H9 (cell line): Measurements from ENCODE around the gene TTBK1. TPM values are rescaled to one million over a fixed set of nuclear protein-coding genes. Genes with fewer than 3 reads are reported as not detected.

Experiments
- DNase-seq: peaks from one replicate; pipeline ENCODE4 v3.0.0-alpha.2; 2017
- H2AFZ ChIP-seq: one replicate; pipeline ENCODE4 v1.6.1; 2013; ENCODE audit warnings: mild to moderate bottlenecking, low read length, control low read depth, moderate library complexity
- H2AK5ac ChIP-seq: 2 replicates; pipeline ENCODE4 v1.6.1; 2013; ENCODE audit warnings: low read length, control low read depth, mixed read lengths; ENCODE audit not compliant: insufficient read length
- H2BK120ac ChIP-seq: one replicate; pipeline ENCODE4 v1.6.1; 2013; ENCODE audit warnings: low read depth, mild to moderate bottlenecking, low read length, control low read depth, inconsistent platforms; ENCODE audit not compliant: poor library complexity, severe bottlenecking
- H2BK12ac ChIP-seq: 2 replicates; pipeline ENCODE4 v1.6.1; 2013; ENCODE audit warnings: low read length, control low read depth, mixed read lengths, low read depth; ENCODE audit not compliant: insufficient read length
- H2BK15ac ChIP-seq: 2 replicates; pipeline ENCODE4 v1.6.1; 2013; ENCODE audit warnings: low read depth, low read length, control low read depth
- H2BK20ac ChIP-seq: one replicate; pipeline ENCODE4 v1.6.1; 2013; ENCODE audit warnings: low read depth, mild to moderate bottlenecking, low read length, control low read depth, inconsistent platforms; ENCODE audit not compliant: poor library complexity, severe bottlenecking
- H2BK5ac ChIP-seq: 2 replicates; pipeline ENCODE4 v1.6.1; 2013; ENCODE audit warnings: low read length, control low read depth, mixed read lengths; ENCODE audit not compliant: insufficient read length
- H3K14ac ChIP-seq: 2 replicates; pipeline ENCODE4 v1.6.1; 2013; ENCODE audit warnings: low read length, control low read depth; ENCODE audit not compliant: insufficient read depth
- H3K18ac ChIP-seq: 2 replicates; pipeline ENCODE4 v1.6.1; 2013; ENCODE audit warnings: low read depth, mild to moderate bottlenecking, mixed read lengths, low read length, control low read depth; ENCODE audit not compliant: insufficient read length
- H3K23ac ChIP-seq: 2 replicates; pipeline ENCODE4 v1.6.1; 2013; ENCODE audit warnings: low read length, control low read depth, mixed read lengths, low read depth; ENCODE audit not compliant: insufficient read length
- H3K23me2 ChIP-seq: 2 replicates; pipeline ENCODE4 v1.6.1; 2013; ENCODE audit warnings: low read depth, mild to moderate bottlenecking, mixed read lengths, low read length, control low read depth; ENCODE audit not compliant: insufficient read length, poor library complexity, severe bottlenecking
- H3K27ac ChIP-seq: 2 replicates; pipeline ENCODE4 v1.5.1; 2013; ENCODE audit warnings: low read length, control low read depth, mixed read lengths, low read depth; ENCODE audit not compliant: insufficient read length
- H3K27me3 ChIP-seq: 2 replicates; pipeline ENCODE4 v1.6.1; 2013; ENCODE audit warnings: low read length, control low read depth, inconsistent platforms; ENCODE audit not compliant: insufficient read depth
- H3K4ac ChIP-seq: 2 replicates; pipeline ENCODE4 v1.6.1; 2013; ENCODE audit warnings: low read depth, mild to moderate bottlenecking, control low read depth, inconsistent platforms, low read length, moderate library complexity
- H3K4me1 ChIP-seq: 2 replicates; pipeline ENCODE4 v1.6.1; 2013; ENCODE audit warnings: low read length, control low read depth, inconsistent platforms; ENCODE audit not compliant: insufficient read depth
- H3K4me2 ChIP-seq: 2 replicates; pipeline ENCODE4 v1.6.1; 2013; ENCODE audit warnings: low read length, control low read depth, mixed read lengths; ENCODE audit not compliant: insufficient read length, insufficient read depth
- H3K56ac ChIP-seq: 2 replicates; pipeline ENCODE4 v1.6.1; 2013; ENCODE audit warnings: low read depth, mild to moderate bottlenecking, mixed read lengths, low read length, control low read depth; ENCODE audit not compliant: insufficient read length
- H3K79me1 ChIP-seq: 2 replicates; pipeline ENCODE4 v1.6.1; 2013; ENCODE audit warnings: low read depth, mild to moderate bottlenecking, moderate library complexity, low read length, control low read depth, inconsistent platforms; ENCODE audit not compliant: insufficient read depth, poor library complexity, severe bottlenecking
- H3K79me2 ChIP-seq: 2 replicates; pipeline ENCODE4 v1.6.1; 2013; ENCODE audit warnings: low read length, control low read depth, inconsistent platforms; ENCODE audit not compliant: insufficient read depth
- H3K9ac ChIP-seq: 2 replicates; pipeline ENCODE4 v1.6.1; 2013; ENCODE audit warnings: low read length, control low read depth, mixed read lengths; ENCODE audit not compliant: insufficient read length; ENCODE audit errors: extremely low read depth
- H3K9me3 ChIP-seq: one replicate; pipeline ENCODE4 v1.6.1; 2013; ENCODE audit warnings: low read depth, low read length, inconsistent platforms; ENCODE audit not compliant: control insufficient read depth
- H3T11ph ChIP-seq: one replicate; pipeline ENCODE4 v1.6.1; 2013; ENCODE audit warnings: mild to moderate bottlenecking, low read length, control low read depth, inconsistent platforms
- H4K20me1 ChIP-seq: one replicate; pipeline ENCODE4 v1.6.1; 2013; ENCODE audit not compliant: control insufficient read depth, insufficient read length, insufficient read depth
- H4K5ac ChIP-seq: 2 replicates; pipeline ENCODE4 v1.6.1; 2013; ENCODE audit warnings: low read depth, mild to moderate bottlenecking, mixed read lengths, low read length, control low read depth; ENCODE audit not compliant: insufficient read length
- H4K8ac ChIP-seq: replicated peaks from 2 replicates; pipeline ENCODE4 v1.6.1; 2013; ENCODE audit warnings: low read length, control low read depth, mixed read lengths, low read depth; ENCODE audit not compliant: insufficient read length
- H4K91ac ChIP-seq: 2 replicates; pipeline ENCODE4 v1.6.1; 2013; ENCODE audit warnings: low read depth, mild to moderate bottlenecking, moderate library complexity, mixed read lengths, low read length, control low read depth; ENCODE audit not compliant: insufficient read length
- H3K27ac Mint-ChIP-seq, 3 experiments: 2 replicates in 2 of 3; 3 replicates in 1 of 3; pipeline ENCODE4 v1.8.0; 2020 to 2021; ENCODE audit warnings: mixed read lengths in 3 of 3, mild to moderate bottlenecking in 1 of 3, moderate library complexity in 1 of 3
- H3K27me3 Mint-ChIP-seq: 2 replicates; pipeline ENCODE4 v1.8.0; 2021; ENCODE audit warnings: low read depth, mild to moderate bottlenecking, moderate library complexity, mixed read lengths
- H3K36me3 Mint-ChIP-seq, 3 experiments: 2 replicates in 2 of 3; 3 replicates in 1 of 3; pipeline ENCODE4 v1.8.0; 2020 to 2021; ENCODE audit warnings: low read depth in 3 of 3, mixed read lengths in 3 of 3; ENCODE audit not compliant: insufficient read depth in 1 of 3
- H3K4me1 Mint-ChIP-seq, 2 experiments: 2 replicates each; pipeline ENCODE4 v1.8.0; 2020; ENCODE audit warnings: mixed read lengths in 2 of 2
- H3K4me3 Mint-ChIP-seq, 2 experiments: 2 replicates in 1 of 2; 3 replicates in 1 of 2; pipeline ENCODE4 v1.8.0; 2020 to 2021; ENCODE audit warnings: mild to moderate bottlenecking in 2 of 2, mixed read lengths in 2 of 2, moderate library complexity in 1 of 2
- H3K9me3 Mint-ChIP-seq, 2 experiments: 2 replicates in 1 of 2; 3 replicates in 1 of 2; pipeline ENCODE4 v1.8.0; 2020; ENCODE audit warnings: mild to moderate bottlenecking in 2 of 2, mixed read lengths in 2 of 2, moderate library complexity in 1 of 2
- WGBS: extraction: QIAGEN DNeasy Blood & Tissue Kit; methylation state at CpG from one replicate; pipeline ENCODE4 v1.1.7; 2013; ENCODE audit warnings: missing lambda C conversion rate, low lambda C conversion rate, mixed read lengths; ENCODE audit not compliant: insufficient read length; ENCODE audit errors: extremely low coverage; 5-methylcytosine and 5-hydroxymethylcytosine counted together
- total RNA-seq: library from RNA; stranded (reverse); gene quantifications from 2 replicates; pipeline ENCODE4 v1.2.1, GENCODE V29; 2021
- TF ChIP-seq, protein P1 (sequence below): fragments of 200-600 bp; sonication (generic); conservative IDR thresholded peaks from 3 replicates; pipeline ENCODE4 v1.8.0; 2021; ENCODE audit warnings: antibody characterized with exemption, mild to moderate bottlenecking

The TTBK1 gene
- total RNA-seq, 1 experiment from 2014 or later, result 1.6 TPM

DNA sequence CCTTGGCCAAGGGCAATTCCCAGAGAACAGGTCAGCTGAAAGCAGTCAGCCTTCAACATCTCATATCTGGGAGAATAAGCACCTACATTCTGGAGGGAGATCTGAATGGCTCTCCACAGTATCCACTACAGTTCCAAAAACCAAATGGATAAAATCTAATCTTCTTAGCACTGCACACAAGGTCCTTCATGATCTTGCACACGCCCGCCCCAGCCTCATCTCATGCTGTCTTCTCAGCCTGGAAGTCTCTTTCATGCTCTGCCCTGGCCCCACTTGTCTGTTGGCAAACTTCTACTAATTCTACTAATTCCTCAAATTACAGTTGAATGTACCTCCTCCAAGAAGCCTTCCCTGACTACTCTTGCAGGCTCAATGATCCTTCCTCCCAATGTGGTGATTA, 1.8 kb upstream of the TTBK1 start:
- H3K9me3 Mint-ChIP-seq, result peaks cover 2 to 4% of the 10 kb centered on the region in 2 experiments; a peak in 4 of 5 replicates
- H2BK20ac ChIP-seq, result no peak overlapping the region
- no peaks in the 10 kb centered on the region for H3K79me2 ChIP-seq
- no peak overlapping the region for H2BK15ac ChIP-seq
- H3K27me3 ChIP-seq, result peaks cover 25% of the 10 kb centered on the region; the same call in 1 of the 2 replicates
- no peak overlapping the region for H2BK12ac ChIP-seq
- no peaks in the 10 kb centered on the region for H3K4me1 ChIP-seq
- H3K27ac Mint-ChIP-seq, result no peak overlapping the region
- H2BK5ac ChIP-seq, result no peak overlapping the region
- peaks cover 0 to 6% of the 10 kb centered on the region in 2 experiments for H3K4me1 Mint-ChIP-seq
- no peak overlapping the region for H3T11ph ChIP-seq
- TF ChIP-seq, protein P1, sequence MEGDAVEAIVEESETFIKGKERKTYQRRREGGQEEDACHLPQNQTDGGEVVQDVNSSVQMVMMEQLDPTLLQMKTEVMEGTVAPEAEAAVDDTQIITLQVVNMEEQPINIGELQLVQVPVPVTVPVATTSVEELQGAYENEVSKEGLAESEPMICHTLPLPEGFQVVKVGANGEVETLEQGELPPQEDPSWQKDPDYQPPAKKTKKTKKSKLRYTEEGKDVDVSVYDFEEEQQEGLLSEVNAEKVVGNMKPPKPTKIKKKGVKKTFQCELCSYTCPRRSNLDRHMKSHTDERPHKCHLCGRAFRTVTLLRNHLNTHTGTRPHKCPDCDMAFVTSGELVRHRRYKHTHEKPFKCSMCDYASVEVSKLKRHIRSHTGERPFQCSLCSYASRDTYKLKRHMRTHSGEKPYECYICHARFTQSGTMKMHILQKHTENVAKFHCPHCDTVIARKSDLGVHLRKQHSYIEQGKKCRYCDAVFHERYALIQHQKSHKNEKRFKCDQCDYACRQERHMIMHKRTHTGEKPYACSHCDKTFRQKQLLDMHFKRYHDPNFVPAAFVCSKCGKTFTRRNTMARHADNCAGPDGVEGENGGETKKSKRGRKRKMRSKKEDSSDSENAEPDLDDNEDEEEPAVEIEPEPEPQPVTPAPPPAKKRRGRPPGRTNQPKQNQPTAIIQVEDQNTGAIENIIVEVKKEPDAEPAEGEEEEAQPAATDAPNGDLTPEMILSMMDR, result no peak
- no peaks in the 10 kb centered on the region for H4K20me1 ChIP-seq
- H3K14ac ChIP-seq, result no peak overlapping the region
- H2AFZ ChIP-seq, result no peak overlapping the region
- H3K9me3 ChIP-seq, result no peaks in the 10 kb centered on the region
- H4K91ac ChIP-seq, result no peak overlapping the region
- no peaks in the 10 kb centered on the region for H3K36me3 Mint-ChIP-seq
- H3K9ac ChIP-seq, result no peak overlapping the region
- no peaks in the 10 kb centered on the region for H3K79me1 ChIP-seq
- H4K5ac ChIP-seq, result no peak overlapping the region
- no peak overlapping the region for H3K4me3 Mint-ChIP-seq
- no peak overlapping the region for H2AK5ac ChIP-seq
- no peak overlapping the region for H3K4me2 ChIP-seq
- no peak overlapping the region for H3K27ac ChIP-seq
- WGBS, result no CpG with 5 or more reads among the region's 2 CpGs
- no peak overlapping the region for H4K8ac ChIP-seq
- no peak overlapping the region for H2BK120ac ChIP-seq
- H3K18ac ChIP-seq, result no peak overlapping the region
- no peaks in the 10 kb centered on the region for H3K23me2 ChIP-seq
- H3K23ac ChIP-seq, result no peak overlapping the region
- no peak for DNase-seq
- H3K56ac ChIP-seq, result no peak overlapping the region
- no peak overlapping the region for H3K4ac ChIP-seq
- H3K27me3 Mint-ChIP-seq, result peaks cover 23% of the 10 kb centered on the region
